HEK293 (cell line): ENCODE measurements around the gene RRP12.

Source experiments
- BCL11A ChIP-seq: fragments of 450-650 bp; formaldehyde crosslinking; IDR thresholded peaks from 2 replicates; pipeline ENCODE4 v1.5.1; 2016; ENCODE audit warnings: low read depth, missing biosample characterization, missing genetic modification characterization
- EGR2 ChIP-seq: fragments of 450-650 bp; formaldehyde crosslinking; IDR thresholded peaks from 2 replicates; pipeline ENCODE4 v1.5.1; 2016; ENCODE audit warnings: low read depth, missing biosample characterization, missing genetic modification characterization
- GFI1B ChIP-seq: fragments of 450-650 bp; formaldehyde crosslinking; IDR thresholded peaks from 2 replicates; pipeline ENCODE4 v1.5.1; 2016; ENCODE audit warnings: missing biosample characterization, missing genetic modification characterization
- GLIS1 ChIP-seq: fragments of 450-650 bp; formaldehyde crosslinking; IDR thresholded peaks from 2 replicates; pipeline ENCODE4 v1.5.1; 2016; ENCODE audit warnings: missing biosample characterization, missing genetic modification characterization
- KLF10 ChIP-seq: fragments of 450-650 bp; IDR thresholded peaks from 2 replicates; pipeline ENCODE4 v1.5.1; 2018; ENCODE audit warnings: missing biosample characterization, mild to moderate bottlenecking, missing genetic modification characterization
- KLF8 ChIP-seq: fragments of 450-650 bp; formaldehyde crosslinking; IDR thresholded peaks from 2 replicates; pipeline ENCODE4 v1.5.1; 2016; ENCODE audit warnings: missing biosample characterization, missing genetic modification characterization
- MEIS1 ChIP-seq: sonication (generic); formaldehyde crosslinking; IDR thresholded peaks from 2 replicates; pipeline ENCODE4 v1.8.1; 2022; ENCODE audit warnings: missing genetic modification reagents, mild to moderate bottlenecking, borderline replicate concordance
- SCRT2 ChIP-seq: fragments of 450-650 bp; formaldehyde crosslinking; IDR thresholded peaks from 2 replicates; pipeline ENCODE4 v1.5.1; 2016; ENCODE audit warnings: missing biosample characterization, missing genetic modification characterization
- ZNF112 ChIP-seq: fragments of 450-650 bp; formaldehyde crosslinking; IDR thresholded peaks from 2 replicates; pipeline ENCODE4 v1.5.0; 2017; ENCODE audit warnings: missing biosample characterization, missing genetic modification characterization
- ZNF157 ChIP-seq: fragments of 450-650 bp; formaldehyde crosslinking; IDR thresholded peaks from 2 replicates; pipeline ENCODE4 v1.5.1; 2016; ENCODE audit warnings: missing biosample characterization, missing genetic modification characterization
- ZNF23 ChIP-seq: fragments of 450-650 bp; formaldehyde crosslinking; IDR thresholded peaks from 2 replicates; pipeline ENCODE4 v1.5.1; 2016; ENCODE audit warnings: missing biosample characterization, missing genetic modification characterization, borderline replicate concordance
- ZNF324 ChIP-seq: fragments of 450-650 bp; formaldehyde crosslinking; IDR thresholded peaks from 2 replicates; pipeline ENCODE4 v1.5.1; 2016; ENCODE audit warnings: missing biosample characterization, missing genetic modification characterization
- ZNF501 ChIP-seq: fragments of 450-650 bp; formaldehyde crosslinking; IDR thresholded peaks from 2 replicates; pipeline ENCODE4 v1.5.1; 2016; ENCODE audit warnings: missing biosample characterization, missing genetic modification characterization
- ZNF544 ChIP-seq: fragments of 450-650 bp; formaldehyde crosslinking; IDR thresholded peaks from 2 replicates; pipeline ENCODE4 v1.5.0; 2017; ENCODE audit warnings: missing biosample characterization, missing genetic modification characterization
- ZNF548 ChIP-seq: fragments of 450-650 bp; formaldehyde crosslinking; IDR thresholded peaks from 2 replicates; pipeline ENCODE4 v1.5.1; 2016; ENCODE audit warnings: missing biosample characterization, missing genetic modification characterization
- ZNF555 ChIP-seq: fragments of 450-650 bp; formaldehyde crosslinking; conservative IDR thresholded peaks from 2 replicates; pipeline ENCODE4 v1.5.1; 2017; ENCODE audit warnings: missing biosample characterization, mild to moderate bottlenecking, missing genetic modification characterization, inconsistent platforms
- ZNF629 ChIP-seq: fragments of 450-650 bp; formaldehyde crosslinking; IDR thresholded peaks from 2 replicates; pipeline ENCODE4 v1.5.1; 2017; ENCODE audit warnings: missing biosample characterization, missing genetic modification characterization
- ZNF658 ChIP-seq: fragments of 450-650 bp; formaldehyde crosslinking; IDR thresholded peaks from 2 replicates; pipeline ENCODE4; 2016; ENCODE audit warnings: missing biosample characterization, missing genetic modification characterization
- TF ChIP-seq, protein P1 (sequence below): fragments of 450-650 bp; formaldehyde crosslinking; IDR thresholded peaks from 2 replicates; pipeline ENCODE4 v1.5.1; 2016; ENCODE audit warnings: missing biosample characterization, missing genetic modification characterization
- TF ChIP-seq, protein P2 (sequence below): sonication (generic); formaldehyde crosslinking; IDR thresholded peaks from 2 replicates; pipeline ENCODE4 v1.8.1; 2022; ENCODE audit warnings: mild to moderate bottlenecking, moderate library complexity, missing genetic modification reagents
- TF ChIP-seq, protein P3 (sequence below): fragments of 450-650 bp; formaldehyde crosslinking; IDR thresholded peaks from 2 replicates; pipeline ENCODE4 v1.5.1; 2016; ENCODE audit warnings: missing biosample characterization, missing genetic modification characterization
- TF ChIP-seq, protein P4 (sequence below): fragments of 450-650 bp; formaldehyde crosslinking; IDR thresholded peaks from 2 replicates; pipeline ENCODE4 v1.5.1; 2016; ENCODE audit warnings: missing biosample characterization, missing genetic modification characterization
- TF ChIP-seq, protein P5 (sequence below): fragments of 450-650 bp; formaldehyde crosslinking; IDR thresholded peaks from 2 replicates; pipeline ENCODE4 v1.5.1; 2017; ENCODE audit warnings: missing biosample characterization, missing genetic modification characterization
- TF ChIP-seq, protein P6 (sequence below): fragments of 450-650 bp; formaldehyde crosslinking; IDR thresholded peaks from 2 replicates; pipeline ENCODE4 v1.5.1; 2017; ENCODE audit warnings: missing biosample characterization, mild to moderate bottlenecking, missing genetic modification characterization, moderate library complexity
- TF ChIP-seq, protein P7 (sequence below): fragments of 450-650 bp; formaldehyde crosslinking; IDR thresholded peaks from 2 replicates; pipeline ENCODE4 v1.5.1; 2016; ENCODE audit warnings: missing biosample characterization, missing genetic modification characterization

RRP12 gene

DNA sequence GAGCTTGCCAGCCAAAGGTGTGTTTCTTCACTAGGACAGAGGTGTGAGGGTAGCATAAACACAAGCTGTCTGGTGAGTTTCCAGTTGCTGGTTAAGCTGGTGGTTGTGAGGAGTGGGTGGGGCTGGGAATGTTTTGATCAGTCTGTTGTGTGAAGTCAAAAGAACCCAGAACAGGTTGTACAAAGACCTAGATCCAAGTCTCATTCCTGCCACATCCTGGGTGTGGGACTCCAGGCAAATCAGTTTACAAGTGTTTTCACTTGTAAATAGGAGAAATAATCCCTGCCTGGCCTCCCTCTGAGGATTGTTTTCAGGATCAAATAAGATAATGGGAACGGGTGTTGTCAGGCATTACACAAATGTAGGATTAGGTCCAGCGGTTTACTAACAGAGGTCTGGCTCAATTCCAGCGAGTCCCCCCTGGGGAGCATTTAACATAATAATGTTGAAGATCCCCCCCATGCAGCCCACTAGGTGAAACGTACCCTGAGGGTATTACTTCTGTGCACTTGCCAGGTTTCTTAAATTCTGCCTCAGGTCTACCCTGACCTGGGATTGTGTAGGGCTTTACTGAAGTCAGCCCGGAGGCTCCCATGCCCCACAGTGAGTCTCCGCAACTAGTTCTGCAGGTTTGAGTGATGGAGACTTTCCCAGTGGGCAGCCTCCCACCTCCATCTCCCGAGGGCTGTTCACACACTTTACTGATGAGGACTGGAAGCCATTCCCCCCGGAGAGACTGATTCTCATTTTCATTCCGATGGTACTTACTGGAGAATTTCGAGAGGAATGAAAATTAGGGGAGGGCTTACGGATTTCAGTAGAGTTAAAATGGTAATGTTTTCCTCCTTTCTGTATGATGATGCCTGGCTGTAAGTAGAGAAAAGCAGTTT, 64.0 kb downstream of the RRP12 start (continued):
- TF ChIP-seq KLF10 (tag by site-specific recombination) = peak; percentile 32; the same call in 1 of the 2 replicates
- no peak for TF ChIP-seq ZNF544 (tag by site-specific recombination)
- no peak for TF ChIP-seq GFI1B
- TF ChIP-seq, protein P1, sequence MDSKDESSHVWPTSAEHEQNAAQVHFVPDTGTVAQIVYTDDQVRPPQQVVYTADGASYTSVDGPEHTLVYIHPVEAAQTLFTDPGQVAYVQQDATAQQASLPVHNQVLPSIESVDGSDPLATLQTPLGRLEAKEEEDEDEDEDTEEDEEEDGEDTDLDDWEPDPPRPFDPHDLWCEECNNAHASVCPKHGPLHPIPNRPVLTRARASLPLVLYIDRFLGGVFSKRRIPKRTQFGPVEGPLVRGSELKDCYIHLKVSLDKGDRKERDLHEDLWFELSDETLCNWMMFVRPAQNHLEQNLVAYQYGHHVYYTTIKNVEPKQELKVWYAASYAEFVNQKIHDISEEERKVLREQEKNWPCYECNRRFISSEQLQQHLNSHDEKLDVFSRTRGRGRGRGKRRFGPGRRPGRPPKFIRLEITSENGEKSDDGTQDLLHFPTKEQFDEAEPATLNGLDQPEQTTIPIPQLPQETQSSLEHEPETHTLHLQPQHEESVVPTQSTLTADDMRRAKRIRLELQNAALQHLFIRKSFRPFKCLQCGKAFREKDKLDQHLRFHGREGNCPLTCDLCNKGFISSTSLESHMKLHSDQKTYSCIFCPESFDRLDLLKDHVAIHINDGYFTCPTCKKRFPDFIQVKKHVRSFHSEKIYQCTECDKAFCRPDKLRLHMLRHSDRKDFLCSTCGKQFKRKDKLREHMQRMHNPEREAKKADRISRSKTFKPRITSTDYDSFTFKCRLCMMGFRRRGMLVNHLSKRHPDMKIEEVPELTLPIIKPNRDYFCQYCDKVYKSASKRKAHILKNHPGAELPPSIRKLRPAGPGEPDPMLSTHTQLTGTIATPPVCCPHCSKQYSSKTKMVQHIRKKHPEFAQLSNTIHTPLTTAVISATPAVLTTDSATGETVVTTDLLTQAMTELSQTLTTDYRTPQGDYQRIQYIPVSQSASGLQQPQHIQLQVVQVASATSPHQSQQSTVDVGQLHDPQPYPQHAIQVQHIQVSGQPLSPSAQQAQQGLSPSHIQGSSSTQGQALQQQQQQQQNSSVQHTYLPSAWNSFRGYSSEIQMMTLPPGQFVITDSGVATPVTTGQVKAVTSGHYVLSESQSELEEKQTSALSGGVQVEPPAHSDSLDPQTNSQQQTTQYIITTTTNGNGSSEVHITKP (tag by site-specific recombination) = peak; percentile 59
- no peak for TF ChIP-seq MEIS1 (CRISPR knock-in tag)
- TF ChIP-seq, protein P2, sequence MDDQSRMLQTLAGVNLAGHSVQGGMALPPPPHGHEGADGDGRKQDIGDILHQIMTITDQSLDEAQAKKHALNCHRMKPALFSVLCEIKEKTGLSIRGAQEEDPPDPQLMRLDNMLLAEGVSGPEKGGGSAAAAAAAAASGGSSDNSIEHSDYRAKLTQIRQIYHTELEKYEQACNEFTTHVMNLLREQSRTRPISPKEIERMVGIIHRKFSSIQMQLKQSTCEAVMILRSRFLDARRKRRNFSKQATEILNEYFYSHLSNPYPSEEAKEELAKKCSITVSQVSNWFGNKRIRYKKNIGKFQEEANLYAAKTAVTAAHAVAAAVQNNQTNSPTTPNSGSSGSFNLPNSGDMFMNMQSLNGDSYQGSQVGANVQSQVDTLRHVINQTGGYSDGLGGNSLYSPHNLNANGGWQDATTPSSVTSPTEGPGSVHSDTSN = no peak
- TF ChIP-seq ZNF324 (tag by site-specific recombination) = no peak
- TF ChIP-seq ZNF157 (tag by site-specific recombination) = no peak
- TF ChIP-seq, protein P3, sequence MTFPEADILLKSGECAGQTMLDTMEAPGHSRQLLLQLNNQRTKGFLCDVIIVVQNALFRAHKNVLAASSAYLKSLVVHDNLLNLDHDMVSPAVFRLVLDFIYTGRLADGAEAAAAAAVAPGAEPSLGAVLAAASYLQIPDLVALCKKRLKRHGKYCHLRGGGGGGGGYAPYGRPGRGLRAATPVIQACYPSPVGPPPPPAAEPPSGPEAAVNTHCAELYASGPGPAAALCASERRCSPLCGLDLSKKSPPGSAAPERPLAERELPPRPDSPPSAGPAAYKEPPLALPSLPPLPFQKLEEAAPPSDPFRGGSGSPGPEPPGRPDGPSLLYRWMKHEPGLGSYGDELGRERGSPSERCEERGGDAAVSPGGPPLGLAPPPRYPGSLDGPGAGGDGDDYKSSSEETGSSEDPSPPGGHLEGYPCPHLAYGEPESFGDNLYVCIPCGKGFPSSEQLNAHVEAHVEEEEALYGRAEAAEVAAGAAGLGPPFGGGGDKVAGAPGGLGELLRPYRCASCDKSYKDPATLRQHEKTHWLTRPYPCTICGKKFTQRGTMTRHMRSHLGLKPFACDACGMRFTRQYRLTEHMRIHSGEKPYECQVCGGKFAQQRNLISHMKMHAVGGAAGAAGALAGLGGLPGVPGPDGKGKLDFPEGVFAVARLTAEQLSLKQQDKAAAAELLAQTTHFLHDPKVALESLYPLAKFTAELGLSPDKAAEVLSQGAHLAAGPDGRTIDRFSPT (tag by site-specific recombination) = no peak
- 0 out of 2 replicates have a peak, but pooled peaks have one; percentile 47 for TF ChIP-seq SCRT2 (tag by site-specific recombination)
- TF ChIP-seq BCL11A (tag by site-specific recombination) = no peak
- no peak for TF ChIP-seq ZNF658 (tag by site-specific recombination)
- TF ChIP-seq ZNF112 = no peak
- peak; percentile 98 for TF ChIP-seq GLIS1 (tag by site-specific recombination)
- no peak for TF ChIP-seq ZNF555
- no peak for TF ChIP-seq ZNF23
- peak; percentile 65 for TF ChIP-seq EGR2
- TF ChIP-seq, protein P4, sequence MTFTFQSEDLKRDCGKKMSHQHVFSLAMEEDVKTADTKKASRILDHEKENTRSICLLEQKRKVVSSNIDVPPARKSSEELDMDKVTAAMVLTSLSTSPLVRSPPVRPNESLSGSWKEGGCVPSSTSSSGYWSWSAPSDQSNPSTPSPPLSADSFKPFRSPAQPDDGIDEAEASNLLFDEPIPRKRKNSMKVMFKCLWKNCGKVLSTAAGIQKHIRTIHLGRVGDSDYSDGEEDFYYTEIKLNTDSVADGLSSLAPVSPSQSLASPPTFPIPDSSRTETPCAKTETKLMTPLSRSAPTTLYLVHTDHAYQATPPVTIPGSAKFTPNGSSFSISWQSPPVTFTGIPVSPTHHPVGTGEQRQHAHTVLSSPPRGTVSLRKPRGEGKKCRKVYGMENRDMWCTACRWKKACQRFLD = no peak
- no peak for TF ChIP-seq ZNF548 (tag by site-specific recombination)
- TF ChIP-seq, protein P5, sequence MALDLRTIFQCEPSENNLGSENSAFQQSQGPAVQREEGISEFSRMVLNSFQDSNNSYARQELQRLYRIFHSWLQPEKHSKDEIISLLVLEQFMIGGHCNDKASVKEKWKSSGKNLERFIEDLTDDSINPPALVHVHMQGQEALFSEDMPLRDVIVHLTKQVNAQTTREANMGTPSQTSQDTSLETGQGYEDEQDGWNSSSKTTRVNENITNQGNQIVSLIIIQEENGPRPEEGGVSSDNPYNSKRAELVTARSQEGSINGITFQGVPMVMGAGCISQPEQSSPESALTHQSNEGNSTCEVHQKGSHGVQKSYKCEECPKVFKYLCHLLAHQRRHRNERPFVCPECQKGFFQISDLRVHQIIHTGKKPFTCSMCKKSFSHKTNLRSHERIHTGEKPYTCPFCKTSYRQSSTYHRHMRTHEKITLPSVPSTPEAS (tag by site-specific recombination) = no peak
- TF ChIP-seq, protein P6, sequence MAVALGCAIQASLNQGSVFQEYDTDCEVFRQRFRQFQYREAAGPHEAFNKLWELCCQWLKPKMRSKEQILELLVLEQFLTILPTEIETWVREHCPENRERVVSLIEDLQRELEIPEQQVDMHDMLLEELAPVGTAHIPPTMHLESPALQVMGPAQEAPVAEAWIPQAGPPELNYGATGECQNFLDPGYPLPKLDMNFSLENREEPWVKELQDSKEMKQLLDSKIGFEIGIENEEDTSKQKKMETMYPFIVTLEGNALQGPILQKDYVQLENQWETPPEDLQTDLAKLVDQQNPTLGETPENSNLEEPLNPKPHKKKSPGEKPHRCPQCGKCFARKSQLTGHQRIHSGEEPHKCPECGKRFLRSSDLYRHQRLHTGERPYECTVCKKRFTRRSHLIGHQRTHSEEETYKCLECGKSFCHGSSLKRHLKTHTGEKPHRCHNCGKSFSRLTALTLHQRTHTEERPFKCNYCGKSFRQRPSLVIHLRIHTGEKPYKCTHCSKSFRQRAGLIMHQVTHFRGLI (tag by site-specific recombination) = peak; percentile 36
- TF ChIP-seq, protein P7, sequence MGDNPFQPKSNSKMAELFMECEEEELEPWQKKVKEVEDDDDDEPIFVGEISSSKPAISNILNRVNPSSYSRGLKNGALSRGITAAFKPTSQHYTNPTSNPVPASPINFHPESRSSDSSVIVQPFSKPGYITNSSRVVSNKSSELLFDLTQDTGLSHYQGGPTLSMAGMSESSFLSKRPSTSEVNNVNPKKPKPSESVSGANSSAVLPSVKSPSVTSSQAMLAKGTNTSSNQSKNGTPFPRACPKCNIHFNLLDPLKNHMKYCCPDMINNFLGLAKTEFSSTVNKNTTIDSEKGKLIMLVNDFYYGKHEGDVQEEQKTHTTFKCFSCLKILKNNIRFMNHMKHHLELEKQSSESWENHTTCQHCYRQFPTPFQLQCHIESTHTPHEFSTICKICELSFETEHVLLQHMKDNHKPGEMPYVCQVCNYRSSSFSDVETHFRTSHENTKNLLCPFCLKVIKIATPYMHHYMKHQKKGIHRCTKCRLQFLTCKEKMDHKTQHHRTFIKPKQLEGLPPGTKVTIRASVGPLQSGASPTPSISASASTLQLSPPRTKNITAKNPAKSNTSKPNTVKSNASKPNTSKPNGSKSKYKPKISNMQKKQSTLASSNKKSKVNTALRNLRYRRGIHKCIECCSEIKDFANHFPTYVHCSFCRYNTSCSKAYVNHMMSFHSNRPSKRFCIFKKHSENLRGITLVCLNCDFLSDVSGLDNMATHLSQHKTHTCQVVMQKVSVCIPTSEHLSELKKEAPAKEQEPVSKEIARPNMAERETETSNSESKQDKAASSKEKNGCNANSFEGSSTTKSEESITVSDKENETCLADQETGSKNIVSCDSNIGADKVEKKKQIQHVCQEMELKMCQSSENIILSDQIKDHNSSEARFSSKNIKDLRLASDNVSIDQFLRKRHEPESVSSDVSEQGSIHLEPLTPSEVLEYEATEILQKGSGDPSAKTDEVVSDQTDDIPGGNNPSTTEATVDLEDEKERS (tag by site-specific recombination) = no peak
- no peak for TF ChIP-seq ZNF501
- TF ChIP-seq KLF8 = no peak
- 0 out of 2 replicates have a peak, but pooled peaks have one; percentile 9 for TF ChIP-seq ZNF629 (tag by site-specific recombination)
